K562 treated with DMSO at 1 percent for 12 hours (cell line): Measurements from ENCODE around the gene TLR5. TPM values are rescaled to one million over a fixed set of nuclear protein-coding genes. Genes with fewer than 3 reads are reported as not detected.

Source experiments
- total RNA-seq: library from RNA; unstranded; fragments of 300-600 nt; gene quantifications from 2 replicates; pipeline ENCODE4 v1.2.3, GENCODE V29; 2022; ENCODE audit not compliant: insufficient read depth

The TLR5 gene
- 0.95 and 1.9 TPM in 2 replicates for total RNA-seq

GRCh38 chr1:223142795-223143536, at the start of gene TLR5:
TSS of gene TLR5 (minus strand) at chr1:223143248. CDS start at chr1:223113031, 30,217 bp downstream.

Other genes starting within 250 kb of the TLR5 start
- not detected in 2 replicates for gene SUSD4, start 220.9 kb upstream of the TLR5 start, total RNA-seq